ENCODE data around the gene BMP5.

Gene BMP5

DNA sequence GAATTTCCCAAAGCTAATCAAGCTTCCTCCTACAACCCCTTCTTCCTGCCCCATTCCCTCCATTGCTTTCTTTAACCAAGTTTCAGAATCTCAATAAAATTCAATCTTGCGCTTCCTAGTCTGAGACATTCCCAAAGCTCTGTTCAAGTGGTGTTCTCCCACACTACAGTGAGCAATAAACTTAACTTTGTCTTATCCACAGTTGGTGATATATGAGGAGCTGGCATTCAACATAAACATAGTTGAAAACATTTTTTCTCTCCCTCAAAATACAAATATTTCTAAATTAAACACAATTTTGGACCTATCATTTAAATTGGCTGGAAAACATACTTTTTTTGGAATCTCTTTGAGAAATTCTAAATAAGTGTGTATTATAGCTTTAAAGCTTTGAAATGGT lies 166.7 kb downstream of the BMP5 start:
- DNase-seq (ENCODE audit: low spot score), result no peak

DNA sequence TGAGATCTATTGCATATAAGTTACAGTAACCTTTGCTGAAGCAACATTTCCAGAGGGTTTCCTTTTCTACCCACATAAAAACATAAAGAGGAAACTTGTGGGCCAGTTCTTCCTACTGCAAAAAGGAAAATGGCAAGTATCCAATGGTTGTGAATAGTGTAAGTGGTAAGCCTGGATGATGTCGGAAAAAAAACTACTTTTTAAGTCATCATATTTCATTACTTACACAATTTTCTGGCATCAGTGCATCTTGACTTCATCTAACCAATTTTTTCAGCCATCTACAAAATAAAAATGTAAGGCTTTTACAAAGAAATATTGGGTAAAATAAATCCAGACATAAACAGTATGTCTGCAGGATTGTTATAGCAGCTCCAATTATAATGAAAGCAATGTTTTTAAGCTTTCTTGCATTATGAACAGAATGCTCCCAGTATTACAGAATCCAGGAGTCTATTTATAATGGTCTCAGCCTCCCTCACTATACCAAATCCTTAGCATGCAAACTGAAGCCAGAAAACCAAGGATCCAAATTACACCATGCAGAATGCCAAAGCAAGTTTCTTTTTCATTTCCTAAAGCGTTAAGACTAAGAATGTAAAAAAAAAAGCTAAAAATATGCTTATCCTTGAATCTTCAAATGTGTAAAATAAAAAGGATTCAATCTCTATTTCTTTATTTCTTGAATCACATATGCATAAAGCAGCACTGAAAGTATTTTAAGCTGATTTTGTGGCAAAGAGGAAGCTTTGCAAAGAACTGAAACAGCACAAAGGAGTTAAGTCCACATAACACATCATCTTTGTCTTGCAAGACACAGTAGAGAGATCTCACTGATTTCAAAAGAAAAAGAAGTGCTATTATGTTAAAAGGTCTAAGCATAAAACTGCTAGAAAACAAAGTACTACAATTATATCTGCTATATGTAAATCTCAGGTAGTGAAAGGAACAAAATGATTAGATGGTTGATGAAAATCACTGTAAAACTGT lies 169.6 kb downstream of the BMP5 start:
- DNase-seq (ENCODE audit: low spot score), result no peak

DNA sequence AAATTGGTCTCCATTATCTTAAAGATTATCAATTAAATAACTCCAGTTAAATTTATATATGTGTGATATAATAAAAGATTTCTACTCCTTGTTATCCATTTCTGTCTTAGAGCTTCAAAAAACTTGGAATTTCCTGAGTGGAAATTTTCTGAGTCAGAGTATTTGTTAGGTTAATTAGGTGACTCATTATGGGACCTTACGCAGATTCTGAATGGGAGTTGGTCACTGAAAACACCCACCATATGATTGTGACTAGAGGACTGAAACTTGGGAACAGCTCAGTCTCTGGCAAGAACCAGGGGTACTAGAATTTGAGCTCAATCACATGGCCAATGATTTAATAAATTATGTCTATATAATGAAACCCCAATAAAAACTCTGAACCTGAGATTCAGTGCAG lies 171.0 kb downstream of the BMP5 start:
- DNase-seq (ENCODE audit: low spot score), result no peak
